Ishikawa (cell line): Measurements from ENCODE around the gene MACF1.

Source experiments
- CEBPB ChIP-seq: IDR thresholded peaks from 2 replicates; pipeline ENCODE4 v1.6.1; 2012
- CREB1 ChIP-seq: IDR thresholded peaks from 2 replicates; pipeline ENCODE4 v1.6.1; 2012; ENCODE audit warnings: low read depth
- EGR1 ChIP-seq: IDR thresholded peaks from 2 replicates; pipeline ENCODE4 v1.6.1; 2012
- EP300 ChIP-seq: IDR thresholded peaks from 2 replicates; pipeline ENCODE4 v1.6.1; 2012; ENCODE audit warnings: borderline replicate concordance
- FOXM1 ChIP-seq: IDR thresholded peaks from 2 replicates; pipeline ENCODE4 v1.6.1; 2012; ENCODE audit warnings: low read depth, borderline replicate concordance
- NFIC ChIP-seq: IDR thresholded peaks from 2 replicates; pipeline ENCODE4 v1.6.1; 2012
- RAD21 ChIP-seq: IDR thresholded peaks from 2 replicates; pipeline ENCODE4 v1.6.1; 2012; ENCODE audit warnings: low read depth
- TAF1 ChIP-seq: IDR thresholded peaks from 2 replicates; pipeline ENCODE4 v1.6.1; 2012; ENCODE audit warnings: low read depth, mild to moderate bottlenecking
- TCF12 ChIP-seq: IDR thresholded peaks from 2 replicates; pipeline ENCODE4 v1.6.1; 2012; ENCODE audit warnings: low read depth
- TEAD4 ChIP-seq: IDR thresholded peaks from 2 replicates; pipeline ENCODE4 v1.6.1; 2012
- YY1 ChIP-seq: IDR thresholded peaks from 2 replicates; pipeline ENCODE4 v1.6.1; 2012; ENCODE audit warnings: low read depth
- ZBTB7A ChIP-seq: IDR thresholded peaks from 2 replicates; pipeline ENCODE4 v1.6.1; 2012; ENCODE audit warnings: low read depth
- TF ChIP-seq, protein P1 (sequence below): IDR thresholded peaks from 2 replicates; pipeline ENCODE4 v1.6.1; 2012
- TF ChIP-seq, protein P2 (sequence below): IDR thresholded peaks from 2 replicates; pipeline ENCODE4 v1.6.1; 2012; ENCODE audit warnings: low read depth, mild to moderate bottlenecking
- TF ChIP-seq, protein P3 (sequence below): IDR thresholded peaks from 2 replicates; pipeline ENCODE4 v1.6.1; 2012

MACF1 gene

DNA sequence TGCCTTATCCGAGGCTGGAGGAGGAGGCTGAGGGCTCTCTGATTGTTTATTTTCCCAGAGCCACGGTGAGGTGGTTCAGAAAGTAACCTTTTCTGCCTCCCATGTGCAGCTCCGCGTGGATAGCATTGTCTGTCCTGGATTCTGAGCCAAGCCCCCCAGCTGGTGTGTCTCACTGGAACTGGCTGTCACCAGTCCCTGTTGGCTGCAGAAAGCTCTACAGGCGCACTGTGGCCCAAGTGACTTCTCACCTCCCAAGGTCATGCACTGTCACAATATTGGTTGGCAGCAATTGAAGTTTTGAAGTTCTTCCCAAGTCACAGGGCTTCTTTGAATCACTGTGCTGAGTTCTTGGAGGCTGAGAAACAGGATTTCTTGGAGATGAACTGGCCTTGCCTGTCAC is 295.2 kb downstream of the MACF1 start:
- TF ChIP-seq FOXM1 (no peak), NFIC (no peak)

DNA sequence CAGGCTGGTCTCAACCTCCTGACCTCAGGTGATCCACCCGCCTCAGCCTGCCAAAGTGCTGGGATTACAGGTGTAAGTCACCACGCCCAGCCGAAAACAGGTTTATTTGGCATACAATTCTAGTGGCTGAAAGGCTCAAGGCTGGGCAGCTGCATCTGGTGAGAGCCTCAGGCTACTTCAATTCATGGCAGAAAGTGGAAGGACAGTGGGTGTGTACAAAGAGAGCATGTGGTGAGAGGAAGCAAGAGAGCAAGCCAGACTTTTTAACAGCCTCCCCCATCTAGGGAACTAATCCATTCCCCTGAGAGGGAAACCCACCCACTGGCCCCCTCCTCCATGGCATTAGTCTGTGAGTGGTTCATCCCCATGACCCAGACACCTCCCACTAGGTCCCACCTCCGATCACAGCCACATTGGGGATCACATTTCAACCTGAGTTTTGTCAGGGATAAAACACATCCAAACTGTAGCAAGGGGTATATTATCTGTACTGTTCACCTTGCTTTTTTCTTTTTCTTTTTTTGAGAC is 296.4 kb downstream of the MACF1 start:
- TF ChIP-seq, protein P1, sequence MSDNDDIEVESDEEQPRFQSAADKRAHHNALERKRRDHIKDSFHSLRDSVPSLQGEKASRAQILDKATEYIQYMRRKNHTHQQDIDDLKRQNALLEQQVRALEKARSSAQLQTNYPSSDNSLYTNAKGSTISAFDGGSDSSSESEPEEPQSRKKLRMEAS, result no peak
- TF ChIP-seq NFIC (no peak), TCF12 (no peak), YY1 (no peak), RAD21 (no peak), TEAD4 (no peak), TAF1 (no peak), EGR1 (no peak), ZBTB7A (no peak), CEBPB (no peak), EP300 (no peak), CREB1 (no peak), FOXM1 (no peak)
- TF ChIP-seq, protein P2, sequence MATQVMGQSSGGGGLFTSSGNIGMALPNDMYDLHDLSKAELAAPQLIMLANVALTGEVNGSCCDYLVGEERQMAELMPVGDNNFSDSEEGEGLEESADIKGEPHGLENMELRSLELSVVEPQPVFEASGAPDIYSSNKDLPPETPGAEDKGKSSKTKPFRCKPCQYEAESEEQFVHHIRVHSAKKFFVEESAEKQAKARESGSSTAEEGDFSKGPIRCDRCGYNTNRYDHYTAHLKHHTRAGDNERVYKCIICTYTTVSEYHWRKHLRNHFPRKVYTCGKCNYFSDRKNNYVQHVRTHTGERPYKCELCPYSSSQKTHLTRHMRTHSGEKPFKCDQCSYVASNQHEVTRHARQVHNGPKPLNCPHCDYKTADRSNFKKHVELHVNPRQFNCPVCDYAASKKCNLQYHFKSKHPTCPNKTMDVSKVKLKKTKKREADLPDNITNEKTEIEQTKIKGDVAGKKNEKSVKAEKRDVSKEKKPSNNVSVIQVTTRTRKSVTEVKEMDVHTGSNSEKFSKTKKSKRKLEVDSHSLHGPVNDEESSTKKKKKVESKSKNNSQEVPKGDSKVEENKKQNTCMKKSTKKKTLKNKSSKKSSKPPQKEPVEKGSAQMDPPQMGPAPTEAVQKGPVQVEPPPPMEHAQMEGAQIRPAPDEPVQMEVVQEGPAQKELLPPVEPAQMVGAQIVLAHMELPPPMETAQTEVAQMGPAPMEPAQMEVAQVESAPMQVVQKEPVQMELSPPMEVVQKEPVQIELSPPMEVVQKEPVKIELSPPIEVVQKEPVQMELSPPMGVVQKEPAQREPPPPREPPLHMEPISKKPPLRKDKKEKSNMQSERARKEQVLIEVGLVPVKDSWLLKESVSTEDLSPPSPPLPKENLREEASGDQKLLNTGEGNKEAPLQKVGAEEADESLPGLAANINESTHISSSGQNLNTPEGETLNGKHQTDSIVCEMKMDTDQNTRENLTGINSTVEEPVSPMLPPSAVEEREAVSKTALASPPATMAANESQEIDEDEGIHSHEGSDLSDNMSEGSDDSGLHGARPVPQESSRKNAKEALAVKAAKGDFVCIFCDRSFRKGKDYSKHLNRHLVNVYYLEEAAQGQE, result no peak
- TF ChIP-seq, protein P3, sequence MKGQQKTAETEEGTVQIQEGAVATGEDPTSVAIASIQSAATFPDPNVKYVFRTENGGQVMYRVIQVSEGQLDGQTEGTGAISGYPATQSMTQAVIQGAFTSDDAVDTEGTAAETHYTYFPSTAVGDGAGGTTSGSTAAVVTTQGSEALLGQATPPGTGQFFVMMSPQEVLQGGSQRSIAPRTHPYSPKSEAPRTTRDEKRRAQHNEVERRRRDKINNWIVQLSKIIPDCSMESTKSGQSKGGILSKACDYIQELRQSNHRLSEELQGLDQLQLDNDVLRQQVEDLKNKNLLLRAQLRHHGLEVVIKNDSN, result no peak

DNA sequence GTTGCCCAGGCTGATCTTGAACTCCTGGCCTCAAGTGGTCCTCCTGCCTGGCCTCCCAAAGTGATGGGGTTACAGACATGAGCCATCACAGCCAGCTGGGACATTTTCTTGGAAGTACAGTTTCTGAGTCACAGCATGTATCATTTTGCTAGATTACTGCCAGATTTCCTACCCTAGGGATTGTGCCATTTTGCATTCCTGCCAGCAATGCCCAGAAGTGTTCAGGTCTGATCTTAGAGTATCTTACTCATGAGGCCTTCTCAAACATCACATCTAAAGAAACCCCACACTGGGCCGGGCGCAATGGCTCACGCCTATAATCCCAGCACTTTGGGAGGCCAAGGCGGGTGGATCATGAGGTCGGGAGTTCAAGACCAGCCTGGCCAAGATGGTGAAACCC is 297.2 kb downstream of the MACF1 start:
- TF ChIP-seq TCF12 (no peak), CREB1 (no peak), NFIC (no peak), FOXM1 (no peak), YY1 (no peak), ZBTB7A (no peak), EP300 (no peak), TEAD4 (no peak), TAF1 (no peak)

DNA sequence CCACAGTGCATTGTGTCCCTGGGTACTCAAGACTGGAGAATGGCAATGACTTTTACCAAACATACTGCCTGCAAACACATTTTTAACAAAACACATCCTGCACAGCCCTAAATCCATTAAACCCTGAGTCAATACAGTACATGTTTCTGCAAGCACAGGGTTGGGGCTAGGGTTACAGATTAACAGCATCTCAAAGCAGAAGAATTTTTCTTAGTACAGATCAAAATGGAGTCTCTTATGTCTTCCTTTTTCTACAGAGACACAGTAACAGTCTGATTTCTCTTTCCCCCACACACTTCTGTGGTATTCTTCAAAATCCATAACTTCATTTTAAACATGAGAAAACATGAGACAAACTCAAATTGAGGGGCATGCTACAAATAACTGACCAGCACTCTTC is 300.8 kb downstream of the MACF1 start:
- TF ChIP-seq EGR1 (no peak), TEAD4 (no peak)
- TF ChIP-seq, protein P1, result no peak

DNA sequence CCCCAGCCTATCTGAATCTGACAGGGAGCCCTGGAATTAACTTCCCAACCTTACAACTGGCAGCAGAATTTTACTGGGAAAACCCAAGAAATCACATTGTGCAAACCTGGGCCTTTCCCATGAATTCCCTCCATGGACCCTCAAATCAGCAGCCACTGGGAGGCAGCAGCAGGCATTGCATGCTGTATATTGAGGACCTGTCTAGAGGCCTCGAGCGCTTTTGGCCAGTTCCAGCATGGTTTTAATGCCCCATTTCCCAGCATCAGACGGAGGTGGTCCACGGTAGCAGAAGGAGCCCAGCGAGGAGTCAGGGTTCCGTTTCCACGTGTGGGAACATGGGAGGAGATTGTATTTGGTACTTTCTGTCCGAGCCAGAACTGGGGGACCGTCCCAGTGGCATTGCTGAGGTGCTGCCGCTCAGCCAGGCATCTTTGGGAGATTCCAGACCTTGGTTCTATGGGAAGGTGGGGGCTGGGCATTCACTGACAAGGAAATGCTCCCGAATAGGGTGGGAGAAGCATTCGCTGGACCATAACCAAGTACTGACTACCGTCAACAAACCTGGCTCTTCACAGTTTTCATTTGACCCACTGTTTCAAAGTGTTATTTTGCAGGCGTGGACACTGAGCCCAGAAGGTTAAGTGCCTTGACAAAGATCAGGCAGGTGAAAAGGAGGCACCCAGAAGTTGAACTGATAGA is 302.9 kb downstream of the MACF1 start:
- TF ChIP-seq TEAD4 (no peak), RAD21 (peak; percentile 24; the same call in 1 of the 2 replicates)

DNA sequence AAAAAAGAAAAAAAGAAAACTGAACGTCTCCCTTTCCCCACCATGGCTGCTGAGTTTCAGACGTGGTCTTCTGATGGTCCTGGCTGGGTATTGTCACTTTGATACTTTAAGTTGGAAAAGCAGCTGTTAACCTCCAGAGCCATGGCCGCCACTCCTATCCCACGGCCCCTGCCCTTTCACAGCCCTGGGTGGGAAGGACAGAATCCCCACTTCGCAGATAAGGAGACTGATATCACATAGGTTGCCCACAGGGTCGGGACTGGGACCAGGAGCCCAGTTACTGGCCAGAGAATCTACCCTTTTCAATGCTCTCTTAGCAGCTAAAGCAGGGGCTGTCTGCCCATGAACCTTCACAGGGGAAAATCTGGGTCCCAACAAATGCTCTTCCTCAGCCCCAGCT is 303.8 kb downstream of the MACF1 start:
- no peak for TF ChIP-seq ZBTB7A
- TF ChIP-seq, protein P1, result no peak
- TF ChIP-seq RAD21, result no peak

DNA sequence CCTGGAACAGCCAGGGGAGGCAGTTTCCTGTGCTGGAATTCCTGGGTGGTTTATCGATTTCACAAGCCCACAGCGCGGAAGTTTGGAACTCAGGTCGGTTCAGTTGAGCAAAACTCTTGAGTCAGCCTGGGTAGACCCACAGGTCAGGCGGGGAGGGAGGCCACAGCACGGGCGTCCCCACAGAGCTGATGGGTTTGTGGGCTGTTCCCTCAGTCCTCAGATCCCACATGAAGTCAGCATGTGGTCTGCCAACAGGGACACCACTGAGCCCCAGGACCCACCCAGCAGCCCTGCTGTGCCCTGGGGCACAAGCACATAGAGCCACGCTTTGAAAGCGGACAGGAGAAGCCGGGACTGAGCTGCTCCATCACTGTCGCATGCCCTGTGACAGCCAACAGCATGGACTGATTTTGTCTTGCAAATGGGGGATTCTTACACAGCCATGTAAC is 304.4 kb downstream of the MACF1 start:
- TF ChIP-seq EP300 (no peak), CREB1 (no peak), TAF1 (no peak), TCF12 (no peak), NFIC (no peak), CEBPB (no peak), EGR1 (no peak), YY1 (no peak), RAD21 (no peak), FOXM1 (no peak), ZBTB7A (no peak), TEAD4 (no peak)
- TF ChIP-seq, protein P3, result no peak
- TF ChIP-seq, protein P1, result no peak
- TF ChIP-seq, protein P2, result no peak
